HG02885 (cell line): ENCODE measurements around the gene MAN1C1.
"Not testable (repeated sequence)": the region's sequence is repeated elsewhere in the genome, so short reads cannot be mapped to it uniquely, and the experiment has no call there.

Experiments used
- ATAC-seq: cut with Tn5 transposase; IDR thresholded peaks from one replicate; pipeline ENCODE4 v1.9.1; 2021; ENCODE audit warnings: mild to moderate bottlenecking; ENCODE audit not compliant: unreplicated experiment, poor library complexity

Gene MAN1C1

DNA sequence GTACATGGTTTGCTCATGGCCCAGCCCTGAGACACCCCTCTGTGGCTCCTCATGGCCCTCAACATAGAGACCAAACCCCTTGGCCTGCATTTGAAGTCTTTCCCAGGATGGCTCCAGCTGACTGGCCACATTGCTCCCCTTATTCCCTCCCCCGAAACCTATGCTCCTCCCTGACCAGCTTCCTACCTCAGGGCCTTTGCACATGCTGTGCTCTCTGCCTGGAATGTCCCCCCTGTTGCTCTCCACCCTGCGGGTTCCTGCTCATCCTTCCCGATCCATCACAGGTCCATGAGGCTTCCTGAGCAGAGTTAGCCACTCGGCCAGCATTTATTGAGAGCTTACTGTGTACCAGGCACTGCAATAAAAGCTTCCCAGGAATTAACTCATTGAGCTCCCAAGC, 112.5 kb downstream of the MAN1C1 start:
- ATAC-seq: no peak

- no peak for ATAC-seq
Measured at GRCh38 chr1:25729790-25730644, 113.4 kb downstream of the MAN1C1 start.

GRCh38 chr1:25731148-25731547, 114.6 kb downstream of the MAN1C1 start:
- no peak for ATAC-seq

GRCh38 chr1:25731626-25732370, 115.2 kb downstream of the MAN1C1 start:
- no peak for ATAC-seq

DNA sequence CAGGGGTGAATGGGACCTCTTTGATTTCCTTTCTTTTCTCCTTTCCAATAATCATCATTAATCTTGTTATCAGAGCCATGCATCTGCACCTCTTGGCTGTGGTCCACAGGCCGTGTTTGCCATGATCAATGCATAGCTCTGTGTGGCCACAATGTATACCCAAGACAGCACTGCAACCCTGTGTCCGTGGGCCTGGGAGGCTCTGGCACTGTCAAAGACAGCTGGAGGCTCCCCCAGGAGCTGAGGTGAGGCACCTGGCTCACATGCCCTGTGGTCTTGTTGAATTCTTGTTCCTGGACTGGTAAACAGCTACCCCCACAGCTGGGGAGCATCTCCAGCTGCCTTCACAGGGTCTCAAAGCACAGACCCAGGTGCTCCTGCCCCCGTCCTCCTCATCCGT, 116.2 kb downstream of the MAN1C1 start:
- ATAC-seq: no peak

DNA sequence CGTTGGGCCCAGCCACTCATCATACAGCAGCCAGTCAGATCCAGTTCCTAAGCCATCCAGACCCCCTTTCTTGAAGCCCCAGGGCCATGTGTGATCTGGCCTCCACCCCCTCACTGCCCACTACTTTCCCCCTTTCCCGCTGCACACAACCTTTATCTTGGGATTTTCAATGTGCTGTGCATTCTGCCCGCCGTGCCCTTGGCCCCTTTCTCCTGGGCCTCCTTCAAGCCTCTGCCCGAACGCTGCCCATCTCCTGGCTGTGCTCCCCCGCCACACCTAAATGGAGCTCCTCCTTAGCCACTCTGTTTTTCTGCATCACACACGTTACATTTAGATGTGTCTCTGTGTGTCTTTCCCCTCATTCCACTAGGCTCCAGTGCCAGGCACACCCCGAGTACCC, 116.7 kb downstream of the MAN1C1 start:
- ATAC-seq: no peak

- ATAC-seq: not testable (repeated sequence)
Measured at GRCh38 chr1:25734991-25735390, 118.4 kb downstream of the MAN1C1 start.

DNA sequence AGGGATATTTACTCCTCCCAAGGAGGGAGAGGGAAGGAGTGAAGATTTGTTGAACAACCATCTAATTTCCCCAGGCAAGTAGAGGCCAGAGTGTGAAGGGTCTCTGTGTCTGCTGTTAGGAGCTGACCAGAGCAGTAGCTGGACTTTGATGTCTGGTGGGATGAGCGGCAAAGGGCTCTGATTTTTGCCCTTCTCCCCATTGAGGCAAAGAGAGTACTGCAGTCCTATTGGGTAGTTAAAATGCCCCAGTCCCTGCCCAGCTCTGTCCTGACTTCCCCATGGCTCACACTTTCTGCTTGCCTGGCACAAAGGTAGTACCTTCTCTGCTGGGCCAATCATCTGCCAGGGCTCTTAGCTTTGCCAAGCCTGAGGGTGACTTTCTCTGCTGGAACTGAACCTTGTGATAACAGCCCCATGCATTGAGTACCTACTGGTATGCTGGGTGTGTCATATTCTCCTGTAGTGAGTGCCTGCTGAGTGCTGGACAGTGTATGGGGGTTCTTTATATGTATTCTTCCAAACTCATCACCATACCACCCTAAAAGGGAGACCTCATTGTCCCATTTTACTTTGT, 119.5 kb downstream of the MAN1C1 start:
- no peak for ATAC-seq

DNA sequence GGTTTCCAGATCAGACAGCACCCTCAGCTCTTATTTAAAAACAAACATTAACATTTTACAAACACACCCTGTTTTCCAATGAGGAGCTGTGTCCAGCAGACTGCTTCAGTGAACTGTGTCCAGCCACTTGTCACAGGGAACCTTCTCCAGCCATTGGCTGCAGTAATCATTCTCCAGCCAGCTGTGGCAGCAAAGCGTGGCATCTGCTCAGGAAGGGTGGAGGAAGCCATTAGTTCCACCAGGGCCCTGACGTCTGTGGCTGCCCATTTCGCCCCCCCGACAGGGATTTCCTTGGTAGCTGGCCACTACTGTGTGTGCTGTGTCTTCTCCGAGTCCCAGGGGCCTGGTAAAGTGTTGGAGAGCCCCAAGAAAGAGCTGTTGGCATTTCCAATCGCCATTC, 120.5 kb downstream of the MAN1C1 start:
- no peak for ATAC-seq

DNA sequence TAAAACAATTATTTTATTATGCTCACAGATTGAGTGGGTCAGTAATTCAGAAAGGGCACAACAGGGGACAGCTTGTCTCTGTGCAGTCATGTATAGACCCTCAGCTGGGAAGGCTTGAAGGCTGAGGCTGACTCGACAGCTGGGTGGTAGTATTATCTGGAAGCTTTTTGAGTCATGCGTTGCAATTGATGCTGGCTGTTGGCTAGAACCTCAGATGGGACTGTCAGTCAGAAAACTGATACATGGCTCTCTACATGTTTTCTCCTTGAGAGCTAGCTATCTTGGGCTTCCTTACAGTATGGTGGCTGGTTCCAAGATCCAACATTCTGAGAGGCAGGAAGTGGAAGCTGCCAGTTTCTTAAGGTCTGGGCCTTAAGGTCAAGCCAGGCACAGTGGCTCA, 121.9 kb downstream of the MAN1C1 start:
- ATAC-seq: no peak

DNA sequence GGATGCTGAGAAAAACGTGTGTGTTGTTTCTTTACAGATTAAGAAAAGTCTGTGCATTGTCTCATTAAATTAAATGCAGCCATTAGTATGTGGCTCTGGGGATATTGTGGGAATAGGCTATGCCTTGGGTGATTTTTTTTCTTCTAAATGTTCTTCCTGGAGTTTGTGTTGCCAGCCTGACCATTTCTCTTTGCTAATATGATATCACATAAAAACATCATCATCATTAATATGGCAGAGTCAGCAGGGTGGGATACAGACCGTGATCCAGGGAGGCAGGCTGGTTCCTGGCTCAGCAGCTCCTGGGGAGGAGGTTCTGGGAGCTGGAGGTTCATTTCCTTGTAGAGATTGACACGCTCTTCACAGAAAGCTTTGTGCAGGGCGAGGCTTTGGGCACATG, 122.8 kb downstream of the MAN1C1 start:
- ATAC-seq: no peak

DNA sequence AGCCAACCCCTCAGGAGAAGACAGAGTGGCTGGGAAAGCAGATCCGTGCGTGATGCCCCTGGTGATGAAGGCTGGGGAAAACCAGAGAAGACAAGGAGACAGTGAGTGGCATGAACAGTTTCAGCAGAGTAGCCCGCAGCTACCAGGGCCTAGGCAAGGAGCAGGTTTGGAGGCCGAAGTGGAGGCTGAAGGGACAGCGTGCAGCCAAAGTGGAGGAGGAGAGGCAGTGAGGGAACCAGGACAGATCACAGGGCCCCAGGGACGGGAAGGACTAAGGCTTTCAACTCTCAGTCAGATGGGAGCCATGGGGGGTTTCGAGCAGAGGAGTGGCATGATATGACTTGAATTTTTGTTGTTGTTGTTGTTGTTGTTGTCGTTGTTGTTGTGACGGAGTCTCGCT, 123.5 kb downstream of the MAN1C1 start:
- ATAC-seq: no peak

DNA sequence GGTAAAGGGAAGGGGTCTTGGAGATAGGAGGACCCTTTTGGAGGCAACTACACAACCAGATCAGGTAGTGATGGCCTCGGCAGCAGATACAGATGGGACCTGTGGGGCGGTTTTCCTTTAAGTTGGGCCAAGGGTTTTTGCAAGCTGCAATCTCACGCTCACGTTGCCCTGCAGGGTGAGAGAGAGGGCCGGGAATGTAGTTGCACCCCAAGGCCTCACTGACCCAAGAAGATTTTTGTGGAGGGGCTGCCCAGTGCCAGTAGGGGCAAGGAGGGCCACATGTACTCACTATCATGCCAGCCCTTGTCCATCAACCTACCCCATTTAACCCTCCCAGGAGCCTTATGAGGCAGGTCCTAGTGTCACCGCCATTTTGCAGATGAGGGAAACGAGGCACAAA, 125.7 kb downstream of the MAN1C1 start:
- ATAC-seq: no peak

- no peak for ATAC-seq
Measured at GRCh38 chr1:25743164-25744139, 126.9 kb downstream of the MAN1C1 start.

GRCh38 chr1:25744140-25744581, 127.6 kb downstream of the MAN1C1 start:
- no peak for ATAC-seq

DNA sequence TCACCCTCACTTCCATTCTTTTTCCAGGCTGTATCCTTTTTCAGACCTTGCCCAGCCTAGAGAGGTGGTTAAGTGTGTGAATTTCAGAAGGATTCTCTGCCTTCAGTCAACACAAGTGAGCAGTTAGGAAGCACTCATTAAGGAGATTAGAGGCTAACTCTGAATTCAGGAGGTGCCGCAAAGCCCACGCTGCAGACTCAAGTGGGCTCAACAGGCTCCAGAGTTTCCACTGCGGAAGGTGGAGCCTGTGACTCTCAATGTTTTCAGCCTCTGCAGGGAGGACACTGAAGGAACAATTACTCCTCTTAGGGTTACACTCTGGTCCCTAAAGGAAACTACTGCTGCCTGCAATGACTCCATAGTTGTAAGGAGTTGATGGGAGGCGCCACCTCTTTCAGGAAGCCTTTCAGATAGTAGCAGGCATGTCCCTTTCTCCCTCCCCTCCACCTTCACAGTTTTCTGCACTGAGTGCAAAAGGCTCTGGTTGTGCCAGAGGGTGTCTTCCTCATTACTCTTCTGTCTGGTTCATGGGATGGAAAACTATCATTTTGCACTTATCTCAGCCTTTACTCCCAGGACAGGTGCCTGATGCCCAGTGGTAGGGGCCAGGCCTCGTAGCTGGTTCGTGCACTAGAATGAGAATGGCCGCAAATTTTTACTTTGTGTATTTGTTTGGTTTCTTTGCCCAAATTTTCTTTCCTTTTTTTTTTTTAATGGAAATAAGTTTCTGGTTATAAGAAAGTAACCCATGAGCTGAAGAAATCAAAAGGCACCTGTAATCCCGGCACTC, 128.2 kb downstream of the MAN1C1 start:
- ATAC-seq: no peak

- ATAC-seq: no peak
Measured at GRCh38 chr1:25746299-25747045, 129.9 kb downstream of the MAN1C1 start.

DNA sequence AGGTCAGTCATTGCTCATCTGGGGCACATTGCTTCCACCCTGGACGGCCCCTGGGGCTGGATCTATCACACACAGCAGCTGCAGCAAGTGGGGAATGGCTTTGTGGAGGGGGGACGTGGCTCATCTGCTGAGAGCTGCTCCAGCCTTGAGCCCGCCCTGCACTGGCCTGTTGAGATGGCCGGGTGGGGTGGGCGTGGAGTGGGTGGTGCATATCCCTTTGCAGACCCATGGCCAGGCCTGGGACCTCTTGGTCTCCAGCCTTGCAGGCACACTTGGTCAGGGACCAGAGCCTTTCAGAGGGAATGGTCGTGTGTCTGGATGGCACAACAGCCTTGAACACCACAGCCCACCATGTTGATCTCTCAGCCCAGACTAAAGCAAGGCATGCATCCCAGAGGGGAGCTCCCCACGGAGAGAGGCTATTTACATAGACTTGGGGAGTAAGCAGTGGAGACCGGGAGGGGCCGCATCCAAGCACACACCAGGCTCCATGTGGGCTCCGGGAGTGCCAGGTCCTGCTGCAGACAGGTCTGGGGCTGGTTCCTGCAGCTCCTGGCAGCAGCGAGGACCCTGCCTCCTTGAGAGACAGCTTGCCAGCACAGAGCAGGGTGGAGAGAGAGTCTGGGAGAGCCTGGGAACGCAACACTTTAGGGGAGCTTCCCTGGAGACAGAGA, 130.6 kb downstream of the MAN1C1 start:
- no peak for ATAC-seq
